ENCODE measurements around the gene JAGN1.

GRCh38 chr3:9909221-9910013 is 19.0 kb downstream of the JAGN1 start:
- TF ChIP-seq CTCF (IDR thresholded peaks at IDR 0.05) (no peak), POLR2A (IDR thresholded peaks at IDR 0.05) (no peak)

Measured in thyroid gland (tissue), 4 donors.